GM13976 (cell line): ENCODE measurements around the gene TSEN2.
"Not testable (repeated sequence)": the region's sequence is repeated elsewhere in the genome, so short reads cannot be mapped to it uniquely, and the experiment has no call there.

ENCODE experiments used
- DNase-seq: peaks from one replicate; pipeline ENCODE4 v3.0.0; 2012; ENCODE audit warnings: low spot score
- in situ Hi-C: fragments of 300-500 bp; cut with MboI; formaldehyde crosslinking; loops from one replicate; pipeline ENCODE4 v1.12.0; 2022; ENCODE audit warnings: low sequenced_read_pairs, mixed read lengths, inconsistent platforms; ENCODE audit not compliant: unreplicated experiment
- TF ChIP-seq, protein P1 (sequence below): IDR thresholded peaks from 2 replicates; pipeline ENCODE4 v1.5.1; 2012; ENCODE audit warnings: borderline replicate concordance, mild to moderate bottlenecking; ENCODE audit not compliant: insufficient read depth; ENCODE audit errors: extremely low read depth, missing control alignments, control extremely low read depth

The TSEN2 gene

DNA sequence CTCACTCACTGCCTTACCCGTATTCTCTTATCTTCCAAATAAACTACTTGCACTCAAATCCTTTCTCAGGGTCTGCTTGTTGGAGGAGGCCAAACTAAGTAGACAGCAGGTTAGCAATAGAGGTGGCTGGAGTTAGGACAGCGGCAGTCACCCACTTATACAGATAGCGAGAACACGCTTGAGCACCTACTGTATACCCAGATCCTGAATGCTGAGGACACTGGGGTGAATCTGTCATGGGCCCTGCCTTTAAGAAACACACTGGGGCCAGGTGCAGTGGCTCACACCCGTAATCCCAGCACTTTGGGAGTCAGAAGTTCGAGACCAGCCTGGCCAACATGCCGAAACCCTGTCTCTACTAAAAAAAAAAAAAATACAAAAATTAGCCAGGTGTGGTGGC is 38.0 kb upstream of the TSEN2 start:
- in situ Hi-C loops, result no loop called here
- DNase-seq, result no peak
- TF ChIP-seq, protein P1, sequence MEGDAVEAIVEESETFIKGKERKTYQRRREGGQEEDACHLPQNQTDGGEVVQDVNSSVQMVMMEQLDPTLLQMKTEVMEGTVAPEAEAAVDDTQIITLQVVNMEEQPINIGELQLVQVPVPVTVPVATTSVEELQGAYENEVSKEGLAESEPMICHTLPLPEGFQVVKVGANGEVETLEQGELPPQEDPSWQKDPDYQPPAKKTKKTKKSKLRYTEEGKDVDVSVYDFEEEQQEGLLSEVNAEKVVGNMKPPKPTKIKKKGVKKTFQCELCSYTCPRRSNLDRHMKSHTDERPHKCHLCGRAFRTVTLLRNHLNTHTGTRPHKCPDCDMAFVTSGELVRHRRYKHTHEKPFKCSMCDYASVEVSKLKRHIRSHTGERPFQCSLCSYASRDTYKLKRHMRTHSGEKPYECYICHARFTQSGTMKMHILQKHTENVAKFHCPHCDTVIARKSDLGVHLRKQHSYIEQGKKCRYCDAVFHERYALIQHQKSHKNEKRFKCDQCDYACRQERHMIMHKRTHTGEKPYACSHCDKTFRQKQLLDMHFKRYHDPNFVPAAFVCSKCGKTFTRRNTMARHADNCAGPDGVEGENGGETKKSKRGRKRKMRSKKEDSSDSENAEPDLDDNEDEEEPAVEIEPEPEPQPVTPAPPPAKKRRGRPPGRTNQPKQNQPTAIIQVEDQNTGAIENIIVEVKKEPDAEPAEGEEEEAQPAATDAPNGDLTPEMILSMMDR, result no peak

DNA sequence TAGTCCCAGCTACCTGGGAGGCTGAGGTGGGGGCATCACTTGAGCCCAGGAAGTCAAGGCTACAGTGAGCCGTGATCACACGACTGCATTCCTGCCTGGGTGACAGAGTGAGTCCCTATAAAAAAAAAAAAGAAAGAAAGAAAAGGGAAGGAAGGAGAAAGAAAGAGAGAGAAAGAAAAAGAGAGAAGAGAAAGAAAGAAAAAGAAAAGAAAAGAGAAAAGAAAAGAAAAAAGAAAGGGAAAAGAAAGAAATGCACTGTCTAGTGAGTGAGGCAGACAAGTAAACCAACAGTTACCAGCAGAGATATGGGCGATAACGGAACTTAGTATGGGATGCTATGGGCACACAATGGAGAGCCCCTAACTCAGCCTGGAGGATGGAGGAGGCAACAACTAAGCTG is 37.2 kb upstream of the TSEN2 start:
- in situ Hi-C loops, result no loop called here
- TF ChIP-seq, protein P1, result no peak
- no peak for DNase-seq

DNA sequence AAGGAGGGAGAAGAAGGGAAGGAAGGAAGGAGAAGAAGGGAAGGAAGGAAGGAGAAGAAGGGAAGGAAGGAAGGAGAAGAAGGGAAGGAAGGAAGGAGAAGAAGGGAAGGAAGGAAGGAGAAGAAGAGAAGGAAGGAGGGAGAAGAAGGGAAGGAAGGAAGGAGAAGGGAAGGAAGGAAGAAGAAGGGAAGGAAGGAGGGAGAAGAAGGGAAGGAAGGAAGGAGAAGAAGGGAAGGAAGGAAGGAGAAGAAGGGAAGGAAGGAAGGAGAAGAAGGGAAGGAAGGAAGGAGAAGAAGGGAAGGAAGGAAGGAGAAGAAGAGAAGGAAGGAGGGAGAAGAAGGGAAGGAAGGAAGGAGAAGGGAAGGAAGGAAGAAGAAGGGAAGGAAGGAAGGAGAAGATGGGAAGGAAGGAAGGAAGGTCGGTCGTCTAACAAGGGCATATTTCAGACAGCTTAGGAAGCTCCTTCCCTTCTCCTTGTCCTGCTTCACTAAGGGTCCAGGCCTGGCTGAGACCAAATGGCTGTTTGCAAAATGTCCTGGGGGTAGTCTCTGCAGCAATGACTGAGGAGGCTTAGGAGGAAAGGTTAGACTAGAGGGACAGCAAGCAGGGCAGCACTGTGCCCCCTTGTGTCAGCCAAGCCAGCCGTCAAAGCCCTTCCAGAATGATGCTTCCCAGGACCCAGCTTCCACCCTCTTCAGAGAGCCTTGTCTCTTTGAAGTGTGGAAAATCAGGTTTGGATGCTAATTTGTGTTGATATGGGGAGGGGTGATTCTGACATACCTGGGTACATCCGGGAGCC is 35.7 kb upstream of the TSEN2 start:
- DNase-seq, in situ Hi-C loops: not testable (repeated sequence)

DNA sequence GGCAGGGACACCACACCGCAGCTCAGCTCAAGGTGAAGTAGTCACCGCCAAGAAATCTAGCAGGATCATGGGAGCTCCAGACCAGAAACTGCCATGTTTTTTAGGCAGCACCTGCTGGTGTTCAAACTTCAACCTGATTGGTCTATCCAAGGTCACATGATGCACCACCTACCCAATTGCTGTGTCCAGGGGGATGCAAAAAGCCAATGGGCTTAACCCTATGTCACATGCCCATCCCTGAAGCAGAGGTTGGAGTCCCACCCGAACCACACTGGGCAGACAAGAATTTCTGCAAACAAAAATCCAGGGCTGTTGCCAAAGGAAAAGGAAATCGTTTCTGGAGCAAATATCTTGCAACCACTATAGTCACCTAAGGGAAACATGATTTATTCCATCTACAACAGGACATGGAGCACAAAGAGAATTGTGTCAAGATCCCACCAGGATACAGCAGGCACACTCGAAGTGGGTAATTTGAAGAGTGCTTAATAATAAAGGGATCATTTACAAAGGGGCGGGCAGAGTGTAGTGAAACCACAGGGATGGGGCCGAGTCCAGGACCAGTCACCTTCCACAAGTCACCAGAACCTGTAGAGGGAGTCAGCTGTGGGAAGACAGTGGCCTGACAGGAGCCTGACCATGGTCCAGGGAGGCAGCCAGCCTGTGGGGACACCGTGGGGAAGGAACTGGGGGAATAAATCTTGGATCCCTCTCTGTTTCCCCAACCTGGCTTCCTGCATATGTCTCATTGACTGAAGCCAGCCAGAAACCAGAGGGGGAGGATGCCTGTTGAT is 34.2 kb upstream of the TSEN2 start:
- TF ChIP-seq, protein P1, result no peak
- no peak for DNase-seq
- in situ Hi-C loops, result no loop called here

DNA sequence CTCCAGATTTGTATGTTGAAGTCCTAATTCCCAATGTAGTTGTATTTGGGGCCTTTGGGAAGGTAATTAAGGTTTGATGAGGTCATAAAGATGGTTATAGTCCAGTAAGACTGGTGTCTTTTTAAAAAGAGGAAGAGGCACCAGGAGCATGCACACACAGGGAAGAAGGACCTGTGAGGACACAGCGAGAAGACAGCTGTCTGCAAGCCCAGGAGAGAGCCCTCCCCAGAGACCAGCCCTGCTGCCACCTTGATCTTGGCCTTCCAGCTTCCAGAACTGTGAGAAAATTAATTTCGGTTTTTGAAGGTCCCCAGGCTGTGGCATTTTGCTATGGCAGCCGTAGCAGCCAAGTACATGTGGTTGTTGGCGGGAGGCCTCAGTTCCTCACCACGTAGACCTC is 32.8 kb upstream of the TSEN2 start:
- TF ChIP-seq, protein P1, result no peak
- in situ Hi-C loops, result no loop called here
- no peak for DNase-seq

DNA sequence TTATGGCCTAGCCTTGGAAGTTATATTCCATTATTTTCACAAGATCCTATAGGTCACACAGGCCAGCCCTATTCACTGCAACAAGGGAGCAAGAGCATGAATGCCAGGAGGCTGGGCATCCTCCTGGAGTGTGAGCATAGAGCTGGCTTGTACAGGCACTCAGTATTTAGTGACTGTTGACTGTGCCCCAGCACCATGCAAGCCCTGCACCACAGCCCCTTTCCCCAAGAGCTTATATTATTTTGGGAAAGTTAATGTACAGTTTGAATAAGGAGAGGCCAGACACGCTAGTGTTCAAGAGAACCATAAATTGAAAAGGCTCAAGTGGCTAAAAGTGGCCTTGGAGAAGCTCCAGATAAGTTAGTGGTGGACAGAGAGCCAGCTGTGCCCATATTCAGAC is 32.3 kb upstream of the TSEN2 start:
- no peak for DNase-seq
- TF ChIP-seq, protein P1, result no peak
- in situ Hi-C loops, result no loop called here
